Neural crest cell (in vitro differentiated cells): ENCODE data around the gene NOL4L. TPM values are rescaled to one million over a fixed set of nuclear protein-coding genes. Genes with fewer than 3 reads are reported as not detected.
A peak's percentile ranks its signal among the peaks of the same experiment; 100 is the strongest.

ENCODE experiments used
- DNase-seq: peaks from one replicate; pipeline ENCODE4 v3.0.0; 2021; ENCODE audit warnings: low read depth, mixed read lengths, low spot score
- H3K27ac Mint-ChIP-seq: one replicate; pipeline ENCODE4 v1.8.0; 2021; ENCODE audit warnings: mild to moderate bottlenecking, mixed read lengths; ENCODE audit not compliant: unreplicated experiment
- H3K27me3 Mint-ChIP-seq: 2 replicates; pipeline ENCODE4 v1.8.0; 2021; ENCODE audit warnings: low read depth, mild to moderate bottlenecking, mixed read lengths
- H3K36me3 Mint-ChIP-seq: 2 replicates; pipeline ENCODE4 v1.8.0; 2021; ENCODE audit warnings: low read depth, mild to moderate bottlenecking, mixed read lengths
- H3K4me1 Mint-ChIP-seq: 2 replicates; pipeline ENCODE4 v1.8.0; 2021; ENCODE audit warnings: mixed read lengths
- H3K4me3 Mint-ChIP-seq: one replicate; pipeline ENCODE4 v1.8.0; 2021; ENCODE audit warnings: mild to moderate bottlenecking, mixed read lengths
- H3K9me3 Mint-ChIP-seq: 2 replicates; pipeline ENCODE4 v1.8.0; 2021; ENCODE audit warnings: mixed read lengths
- CTCF ChIP-seq: fragments of 200-600 bp; sonication (generic); conservative IDR thresholded peaks from 2 replicates; pipeline ENCODE4 v1.5.0; 2021; ENCODE audit warnings: antibody characterized with exemption, mild to moderate bottlenecking
- total RNA-seq: library from RNA; stranded (reverse); gene quantifications from 2 replicates; pipeline ENCODE4 v1.2.1, GENCODE V29; 2021

Gene NOL4L
- total RNA-seq, 1 donor from 2014 or later = 52.3 TPM

GRCh38 chr20:32611286-32611685 is 26.2 kb upstream of the NOL4L start:
- Mint-ChIP-seq H3K4me1 (peaks cover 20% of the 10 kb centered on the region), H3K4me3 (no peak overlapping the region), H3K27me3 (peaks cover 6% of the 10 kb centered on the region), H3K36me3 (no peaks in the 10 kb centered on the region), H3K9me3 (peaks cover 8% of the 10 kb centered on the region), H3K27ac (no peak overlapping the region)
- no peak for DNase-seq
- no peak for TF ChIP-seq CTCF

- Mint-ChIP-seq H3K9me3 (peaks cover 8% of the 10 kb centered on the region), H3K27me3 (peaks cover 6% of the 10 kb centered on the region), H3K36me3 (no peaks in the 10 kb centered on the region), H3K4me3 (no peak overlapping the region), H3K27ac (no peak overlapping the region), H3K4me1 (peaks cover 20% of the 10 kb centered on the region)
- no peak for TF ChIP-seq CTCF
- DNase-seq = no peak
These were observed 25.5 kb upstream of the NOL4L start for GRCh38 chr20:32610472-32611218.

- TF ChIP-seq CTCF = no peak
- no peak for DNase-seq
- H3K4me3 Mint-ChIP-seq = no peak overlapping the region
- H3K27me3 Mint-ChIP-seq = peaks cover 6% of the 10 kb centered on the region
- no peaks in the 10 kb centered on the region for H3K36me3 Mint-ChIP-seq
- H3K9me3 Mint-ChIP-seq = peaks cover 8% of the 10 kb centered on the region
- no peak overlapping the region for H3K27ac Mint-ChIP-seq
- H3K4me1 Mint-ChIP-seq = peaks cover 20% of the 10 kb centered on the region
These were observed 24.9 kb upstream of the NOL4L start for GRCh38 chr20:32609993-32610392.

GRCh38 chr20:32609111-32609773 is 24.1 kb upstream of the NOL4L start:
- Mint-ChIP-seq H3K27me3 (peaks cover 4% of the 10 kb centered on the region), H3K4me3 (no peak overlapping the region), H3K36me3 (no peaks in the 10 kb centered on the region), H3K9me3 (peaks cover 8% of the 10 kb centered on the region), H3K4me1 (peaks cover 20% of the 10 kb centered on the region), H3K27ac (peak overlapping the region; percentile 12)
- TF ChIP-seq CTCF = no peak
- DNase-seq = no peak

GRCh38 chr20:32608664-32609015 is 23.5 kb upstream of the NOL4L start:
- no peak overlapping the region for H3K4me3 Mint-ChIP-seq
- H3K9me3 Mint-ChIP-seq = peaks cover 7% of the 10 kb centered on the region
- peaks cover 20% of the 10 kb centered on the region for H3K4me1 Mint-ChIP-seq
- TF ChIP-seq CTCF = no peak
- peaks cover 4% of the 10 kb centered on the region for H3K27me3 Mint-ChIP-seq
- peak overlapping the region; percentile 38 for H3K27ac Mint-ChIP-seq
- no peak for DNase-seq
- H3K36me3 Mint-ChIP-seq = no peaks in the 10 kb centered on the region
